Lower lobe of right lung (tissue), 2 donors: Measurements from ENCODE around the gene SFXN3. TPM values are rescaled to one million over a fixed set of nuclear protein-coding genes. Genes with fewer than 3 reads are reported as not detected.

Experiments used
- ATAC-seq, 2 donors: fragments of 200-7000 bp; cut with Tn5 transposase; one replicate each; pipeline ENCODE4 v1.9.1; 2020 to 2022; ENCODE audit warnings: mild to moderate bottlenecking in 2 of 2, moderate library complexity in 2 of 2
- DNase-seq: peaks from one replicate; pipeline ENCODE4 v3.0.0-alpha.2; 2020
- H3K27ac ChIP-seq: fragments of 200-600 bp; one replicate; pipeline ENCODE4 v1.8.0; 2022
- H3K27me3 ChIP-seq: fragments of 200-600 bp; one replicate; pipeline ENCODE4 v1.8.0; 2022; ENCODE audit warnings: low read depth
- H3K36me3 ChIP-seq: fragments of 200-600 bp; one replicate; pipeline ENCODE4 v1.8.0; 2022; ENCODE audit warnings: mild to moderate bottlenecking
- H3K4me1 ChIP-seq: fragments of 200-600 bp; one replicate; pipeline ENCODE4 v1.8.0; 2022
- H3K4me3 ChIP-seq: fragments of 200-600 bp; one replicate; pipeline ENCODE4 v1.8.0; 2022; ENCODE audit warnings: mild to moderate bottlenecking
- H3K9me3 ChIP-seq: fragments of 200-600 bp; one replicate; pipeline ENCODE4 v1.8.0; 2022
- CTCF ChIP-seq: fragments of 200-600 bp; IDR thresholded peaks from one replicate; pipeline ENCODE4 v1.8.0; 2022; ENCODE audit warnings: antibody characterized with exemption, mild to moderate bottlenecking
- intact Hi-C: fragments of 100-400 bp; cut with DNase I; formaldehyde crosslinking; loops from one replicate; pipeline ENCODE4 v1.11.0; 2022
- total RNA-seq: library from RNA; stranded (reverse); fragmentation: NEBNext Ultra II Directional; extraction: Animal tissue kit (Norgen Biotek cat#: 25700); gene quantifications from one replicate; pipeline ENCODE4 v1.2.1, GENCODE V29; 2021
- donor health status: DM: no; HTN: yes; CAD: no; lungs with severe emphysema.

Gene SFXN3
- total RNA-seq, 1 donor from 2014 or later = 57.8 TPM

GRCh38 chr10:101044117-101044516 is 13.1 kb downstream of the SFXN3 start:
- Histone ChIP-seq H3K27me3 (peaks cover 32% of the 10 kb centered on the region), H3K36me3 (peaks cover 14% of the 10 kb centered on the region), H3K9me3 (no peaks in the 10 kb centered on the region), H3K4me3 (no peak overlapping the region), H3K27ac (peak overlapping the region; percentile 86), H3K4me1 (peaks cover 26% of the 10 kb centered on the region)
- no peak for TF ChIP-seq CTCF
- peak; percentile 3 for DNase-seq
- no peak for ATAC-seq
- intact Hi-C loops = no loop called here

- Histone ChIP-seq H3K4me1 (peaks cover 29% of the 10 kb centered on the region), H3K4me3 (no peak overlapping the region), H3K27me3 (peaks cover 57% of the 10 kb centered on the region), H3K36me3 (no peaks in the 10 kb centered on the region), H3K9me3 (no peaks in the 10 kb centered on the region), H3K27ac (no peak overlapping the region)
- TF ChIP-seq CTCF = no peak
- ATAC-seq (no peak), DNase-seq (peak; percentile 32)
- intact Hi-C loops = no loop called here
Observed at GRCh38 chr10:101046332-101047238, 15.6 kb downstream of the SFXN3 start.

- Histone ChIP-seq H3K36me3 (no peaks in the 10 kb centered on the region), H3K4me3 (no peak overlapping the region), H3K27ac (no peak overlapping the region), H3K9me3 (no peaks in the 10 kb centered on the region), H3K4me1 (peaks cover 22% of the 10 kb centered on the region), H3K27me3 (peaks cover 58% of the 10 kb centered on the region)
- peak; percentile 31 for DNase-seq
- intact Hi-C loops = no loop called here
- no peak for ATAC-seq
- TF ChIP-seq CTCF = no peak
Observed at GRCh38 chr10:101047268-101047667, 16.2 kb downstream of the SFXN3 start.

- Histone ChIP-seq H3K4me1 (peaks cover 16% of the 10 kb centered on the region), H3K36me3 (no peaks in the 10 kb centered on the region), H3K27me3 (peaks cover 58% of the 10 kb centered on the region), H3K9me3 (no peaks in the 10 kb centered on the region), H3K4me3 (no peak overlapping the region), H3K27ac (no peak overlapping the region)
- TF ChIP-seq CTCF = no peak
- DNase-seq = peak; percentile 40
- intact Hi-C loops = no loop called here
- ATAC-seq = peak; percentile 14 to 22
Observed at GRCh38 chr10:101047961-101048892, 17.2 kb downstream of the SFXN3 start.

GRCh38 chr10:101050208-101051069 is 19.4 kb downstream of the SFXN3 start:
- intact Hi-C loops = no loop called here
- ATAC-seq = peak; percentile 85 to 89
- peaks cover 58% of the 10 kb centered on the region for H3K27me3 ChIP-seq

More at GRCh38 chr10:101050208-101051069, 19.4 kb downstream of the SFXN3 start:
- Histone ChIP-seq H3K4me1 (peaks cover 9% of the 10 kb centered on the region), H3K4me3 (no peak overlapping the region), H3K36me3 (no peaks in the 10 kb centered on the region), H3K27ac (no peak overlapping the region), H3K9me3 (no peaks in the 10 kb centered on the region)
- peak; percentile 90 for TF ChIP-seq CTCF
- peak; percentile 79 for DNase-seq
